Fibroblast of villous mesenchyme (primary cell): ENCODE data around the gene QRICH2. TPM values are rescaled to one million over a fixed set of nuclear protein-coding genes. Genes with fewer than 3 reads are reported as not detected.
A peak's percentile ranks its signal among the peaks of the same experiment; 100 is the strongest.

Experiments used
- DNase-seq: peaks from one replicate; pipeline ENCODE4 v3.0.0-alpha.2; 2010; ENCODE audit warnings: low read depth
- H3K4me3 ChIP-seq: 2 replicates; pipeline ENCODE4 v1.5.1; 2011; ENCODE audit warnings: low read depth, mild to moderate bottlenecking, low read length
- total RNA-seq: library from RNA; depleted of rRNA; stranded (reverse); fragments of >200 nt; gene quantifications from 2 replicates; pipeline ENCODE4 v1.2.3, GENCODE V29; 2012
- TF ChIP-seq, protein P1 (sequence below): IDR thresholded peaks from 2 replicates; pipeline ENCODE4 v1.5.1; 2012; ENCODE audit warnings: low read depth, mild to moderate bottlenecking, low read length; ENCODE audit not compliant: insufficient read depth

QRICH2 gene
- total RNA-seq, 1 donor = 2.2 TPM

DNA sequence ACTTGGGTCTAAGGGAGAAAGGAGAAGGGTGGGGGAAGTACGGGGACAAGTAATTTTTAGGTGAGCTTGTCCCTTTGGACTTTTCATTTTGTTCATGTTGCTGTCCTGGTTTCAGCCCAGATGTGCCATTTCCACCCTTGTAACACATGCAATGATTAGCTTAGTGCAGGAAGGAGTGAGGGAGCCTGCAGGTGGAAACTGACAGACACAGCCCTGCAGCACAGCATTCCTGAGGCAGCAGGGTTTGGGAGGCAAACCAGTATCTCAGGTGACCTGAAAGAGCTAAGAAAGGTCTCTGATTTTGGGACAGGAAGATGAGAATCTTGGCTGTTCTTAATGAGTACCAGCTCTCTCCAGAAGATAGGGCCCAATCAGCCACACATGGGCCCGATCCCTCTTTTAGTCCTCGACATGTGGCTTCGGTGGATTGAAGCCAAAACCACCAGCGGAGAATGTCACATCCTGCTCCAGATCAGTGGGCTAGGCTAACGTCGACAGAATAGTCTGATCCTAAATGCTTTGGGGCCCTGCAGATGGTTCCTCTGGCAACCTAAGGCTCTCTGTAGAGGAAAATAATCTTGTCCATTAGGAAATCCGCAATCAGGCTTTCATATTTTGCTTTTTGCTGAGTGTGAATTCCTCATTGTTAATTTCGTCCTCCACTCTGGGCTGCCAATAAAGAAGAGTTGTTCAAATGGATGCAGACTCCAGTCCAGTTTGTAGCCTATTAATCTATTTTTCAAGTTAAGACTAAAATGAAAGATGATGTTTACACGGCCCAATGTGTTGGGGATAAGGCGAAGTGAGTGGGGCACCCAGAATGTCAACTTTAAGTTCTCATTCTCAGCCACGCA is 64.0 kb downstream of the QRICH2 start:
- TF ChIP-seq, protein P1, sequence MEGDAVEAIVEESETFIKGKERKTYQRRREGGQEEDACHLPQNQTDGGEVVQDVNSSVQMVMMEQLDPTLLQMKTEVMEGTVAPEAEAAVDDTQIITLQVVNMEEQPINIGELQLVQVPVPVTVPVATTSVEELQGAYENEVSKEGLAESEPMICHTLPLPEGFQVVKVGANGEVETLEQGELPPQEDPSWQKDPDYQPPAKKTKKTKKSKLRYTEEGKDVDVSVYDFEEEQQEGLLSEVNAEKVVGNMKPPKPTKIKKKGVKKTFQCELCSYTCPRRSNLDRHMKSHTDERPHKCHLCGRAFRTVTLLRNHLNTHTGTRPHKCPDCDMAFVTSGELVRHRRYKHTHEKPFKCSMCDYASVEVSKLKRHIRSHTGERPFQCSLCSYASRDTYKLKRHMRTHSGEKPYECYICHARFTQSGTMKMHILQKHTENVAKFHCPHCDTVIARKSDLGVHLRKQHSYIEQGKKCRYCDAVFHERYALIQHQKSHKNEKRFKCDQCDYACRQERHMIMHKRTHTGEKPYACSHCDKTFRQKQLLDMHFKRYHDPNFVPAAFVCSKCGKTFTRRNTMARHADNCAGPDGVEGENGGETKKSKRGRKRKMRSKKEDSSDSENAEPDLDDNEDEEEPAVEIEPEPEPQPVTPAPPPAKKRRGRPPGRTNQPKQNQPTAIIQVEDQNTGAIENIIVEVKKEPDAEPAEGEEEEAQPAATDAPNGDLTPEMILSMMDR = no peak
- DNase-seq = no peak
- H3K4me3 ChIP-seq = no peak overlapping the region

DNA sequence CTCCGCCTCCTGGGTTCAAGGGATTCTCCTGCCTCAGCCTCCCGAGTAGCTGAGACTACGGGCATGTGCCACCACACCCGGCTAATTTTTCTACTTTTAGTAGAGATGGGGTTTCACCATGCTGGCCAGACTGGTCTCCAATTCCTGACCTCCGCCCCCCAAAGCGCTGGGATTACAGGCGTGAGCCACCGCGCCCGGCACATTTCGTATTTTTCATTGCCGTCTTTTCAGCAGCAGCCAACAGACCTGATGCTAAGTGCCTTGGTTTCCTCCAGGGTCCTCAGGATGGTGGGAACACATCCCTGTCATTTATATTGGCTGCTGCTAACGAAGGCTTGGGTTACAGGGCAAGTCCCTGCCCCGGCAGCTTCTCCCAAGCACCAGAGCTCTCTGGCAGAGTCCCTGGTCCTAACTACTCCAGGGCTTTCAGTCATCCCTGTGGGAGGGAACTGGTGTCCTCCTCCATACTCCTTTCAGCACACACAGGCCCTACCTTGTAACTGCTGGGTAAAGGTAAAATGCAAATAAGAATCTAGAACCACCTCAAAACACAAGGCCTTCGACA is 66.3 kb downstream of the QRICH2 start:
- no peak overlapping the region for H3K4me3 ChIP-seq
- no peak for DNase-seq
- TF ChIP-seq, protein P1 = no peak

DNA sequence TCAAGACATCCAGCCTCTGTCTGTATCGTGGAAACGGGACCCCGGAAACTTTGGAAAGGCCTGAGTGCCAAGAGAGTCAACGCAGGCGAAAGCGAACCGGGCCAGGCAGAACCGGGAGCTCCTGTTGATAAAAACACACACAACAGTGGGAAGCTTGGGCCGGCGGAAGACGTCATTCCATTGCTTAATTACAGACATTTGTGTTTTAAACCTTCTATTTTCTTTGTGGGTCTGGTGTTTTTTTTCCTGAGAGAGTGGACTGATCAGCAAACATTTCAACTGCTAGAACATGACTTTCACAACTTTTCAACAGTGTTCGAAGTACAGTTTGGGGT is 66.9 kb downstream of the QRICH2 start:
- peak; percentile 56 for DNase-seq
- H3K4me3 ChIP-seq = peak overlapping the region; percentile 71
- TF ChIP-seq, protein P1 = no peak

DNA sequence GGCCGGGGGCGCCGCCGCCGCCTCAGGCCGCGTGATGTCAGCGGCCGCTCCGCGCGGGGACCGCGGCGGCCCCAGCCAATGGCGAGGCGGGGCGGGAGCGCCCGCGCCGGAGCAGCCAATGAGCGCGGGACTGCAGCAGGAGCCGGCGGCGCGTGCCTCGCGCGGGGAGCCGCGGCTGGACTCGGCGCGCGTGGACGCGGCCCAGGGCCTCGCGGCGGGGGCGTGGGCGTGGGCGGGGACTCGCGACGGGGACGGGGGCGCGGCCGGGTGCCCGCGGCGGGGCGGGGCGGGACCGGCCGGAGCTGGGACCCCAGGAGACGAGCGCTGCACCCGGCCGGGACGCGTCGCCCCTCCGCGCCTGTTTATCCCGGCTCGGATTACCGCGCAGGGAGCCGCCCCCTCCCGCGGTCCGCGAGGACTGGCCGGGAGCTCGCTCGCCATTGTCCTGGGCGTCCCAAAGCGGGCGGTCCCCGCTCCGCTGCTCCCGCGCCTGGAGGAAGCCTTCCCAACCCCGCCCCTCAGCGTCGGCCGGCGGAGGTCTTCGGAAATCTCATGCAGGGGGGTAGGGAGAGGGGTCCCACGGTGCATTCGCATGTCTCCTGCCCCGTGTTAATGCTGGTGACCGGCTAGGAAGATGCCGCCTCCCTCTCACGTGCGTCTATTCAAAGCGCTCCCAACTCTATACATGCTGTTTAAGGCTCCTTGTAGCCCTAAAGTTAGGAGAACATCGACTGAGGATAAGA is 67.4 kb downstream of the QRICH2 start, which contains the start of gene RNF157:
TSS of gene RNF157 (minus strand) at position 33 of the 743 bp plus-strand sequence. CDS start 253 bp downstream, outside the sequence.
- peak within 1 kb of the TSS; percentile 71 for H3K4me3 ChIP-seq
- TF ChIP-seq, protein P1 = no peak
- peak; percentile 65 for DNase-seq

DNA sequence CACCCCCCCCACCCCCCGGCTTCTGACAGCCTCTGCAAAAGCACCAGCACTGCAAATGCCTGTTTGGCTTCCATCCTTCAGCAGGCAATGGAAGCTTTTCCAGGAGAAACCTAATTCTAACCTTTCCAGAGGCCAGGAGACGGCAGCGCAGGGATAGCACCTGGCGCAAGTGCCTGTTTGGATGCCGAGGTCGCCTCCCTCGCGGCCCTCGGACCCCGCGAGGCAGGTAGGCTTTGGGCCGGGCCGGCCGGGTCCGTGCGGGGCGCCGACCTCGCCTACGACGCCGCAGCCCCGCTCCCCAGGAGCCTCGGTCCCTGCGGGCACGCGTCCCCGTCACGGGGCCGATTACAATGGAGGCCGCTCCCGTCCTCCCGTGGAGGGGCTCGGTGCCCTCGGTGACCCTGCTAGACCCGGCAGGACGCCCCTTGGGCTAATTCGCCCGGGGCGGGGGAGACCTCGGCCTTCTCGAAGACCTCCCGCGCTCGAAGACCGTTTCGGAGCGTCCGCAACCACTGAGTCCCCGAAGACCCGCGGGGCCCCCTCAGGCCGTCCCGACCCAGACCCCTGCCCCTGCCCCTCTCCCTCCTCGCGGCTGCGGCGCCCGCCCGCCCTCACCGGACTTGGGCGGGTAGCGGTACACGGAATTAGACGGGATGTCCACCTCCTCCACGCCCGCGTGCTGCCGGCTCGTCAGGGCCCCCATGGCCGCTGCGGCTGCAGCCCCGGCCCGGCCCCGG is 68.4 kb downstream of the QRICH2 start:
- no peak for DNase-seq
- H3K4me3 ChIP-seq = peak overlapping the region; percentile 42
- TF ChIP-seq, protein P1 = no peak

DNA sequence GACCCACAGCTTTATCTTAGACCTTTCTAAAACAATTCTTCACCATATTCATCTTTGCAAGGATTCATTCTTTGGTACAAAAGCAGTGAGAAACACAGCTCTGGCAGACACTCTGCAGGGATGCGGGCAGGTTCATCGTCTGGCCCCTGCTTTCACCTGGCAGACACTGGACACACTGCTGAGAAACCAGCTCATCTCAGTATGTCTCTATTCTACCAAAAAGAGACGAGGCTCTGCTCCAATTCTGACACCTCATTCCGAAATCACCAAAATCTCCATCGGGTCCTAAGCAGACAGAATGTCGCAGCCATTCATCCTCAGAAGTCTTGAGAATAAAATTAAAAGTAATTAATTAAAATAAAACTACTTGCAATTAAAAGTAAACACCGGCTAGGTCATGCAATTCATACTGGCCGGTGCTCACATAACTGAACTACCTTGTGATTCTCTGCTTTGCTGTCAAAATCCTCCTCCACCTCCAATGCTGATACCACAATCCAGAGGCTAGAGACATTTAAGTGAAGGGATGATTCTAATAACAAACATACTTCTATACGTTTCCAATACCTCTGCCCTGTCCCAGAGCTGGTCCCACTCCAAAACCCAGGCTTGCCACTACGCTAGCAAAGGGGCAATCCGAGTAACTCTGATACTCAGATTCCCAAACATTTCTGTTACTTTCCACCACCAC is 69.1 kb downstream of the QRICH2 start:
- H3K4me3 ChIP-seq = no peak overlapping the region
- DNase-seq = no peak
- TF ChIP-seq, protein P1 = no peak
